ENCODE results near the gene FBN1.

DNA sequence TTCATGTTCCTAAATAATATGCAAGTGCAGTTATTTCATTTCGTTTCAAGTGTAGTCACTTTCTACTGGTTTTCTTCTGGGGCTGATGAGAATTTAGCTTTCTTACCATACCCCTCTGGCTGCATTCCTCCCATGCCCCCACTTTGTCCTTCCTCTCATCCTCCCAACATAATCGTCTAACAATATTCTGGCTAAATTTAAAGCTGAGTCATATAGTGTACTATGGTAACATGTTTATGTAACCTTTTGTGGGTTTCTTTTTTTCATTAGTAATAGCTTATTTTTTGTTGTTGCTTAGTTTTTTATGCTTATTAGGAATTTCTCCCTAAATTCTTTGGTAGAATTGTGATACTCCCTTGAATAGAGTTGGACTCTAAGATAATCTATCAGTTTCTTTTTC lies 283.8 kb downstream of the FBN1 start:
- no peak for TF ChIP-seq POLR2A (IDR thresholded peaks at IDR 0.05)
- TF ChIP-seq, protein P1, sequence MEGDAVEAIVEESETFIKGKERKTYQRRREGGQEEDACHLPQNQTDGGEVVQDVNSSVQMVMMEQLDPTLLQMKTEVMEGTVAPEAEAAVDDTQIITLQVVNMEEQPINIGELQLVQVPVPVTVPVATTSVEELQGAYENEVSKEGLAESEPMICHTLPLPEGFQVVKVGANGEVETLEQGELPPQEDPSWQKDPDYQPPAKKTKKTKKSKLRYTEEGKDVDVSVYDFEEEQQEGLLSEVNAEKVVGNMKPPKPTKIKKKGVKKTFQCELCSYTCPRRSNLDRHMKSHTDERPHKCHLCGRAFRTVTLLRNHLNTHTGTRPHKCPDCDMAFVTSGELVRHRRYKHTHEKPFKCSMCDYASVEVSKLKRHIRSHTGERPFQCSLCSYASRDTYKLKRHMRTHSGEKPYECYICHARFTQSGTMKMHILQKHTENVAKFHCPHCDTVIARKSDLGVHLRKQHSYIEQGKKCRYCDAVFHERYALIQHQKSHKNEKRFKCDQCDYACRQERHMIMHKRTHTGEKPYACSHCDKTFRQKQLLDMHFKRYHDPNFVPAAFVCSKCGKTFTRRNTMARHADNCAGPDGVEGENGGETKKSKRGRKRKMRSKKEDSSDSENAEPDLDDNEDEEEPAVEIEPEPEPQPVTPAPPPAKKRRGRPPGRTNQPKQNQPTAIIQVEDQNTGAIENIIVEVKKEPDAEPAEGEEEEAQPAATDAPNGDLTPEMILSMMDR (IDR thresholded peaks at IDR 0.05) = no peak
